Measurements from ENCODE around the gene DRD5.
"Not testable (repeated sequence)": the region's sequence is repeated elsewhere in the genome, so short reads cannot be mapped to it uniquely, and the experiment has no call there.

Gene DRD5

GRCh38 chr4:9792381-9792780, 10.9 kb downstream of the DRD5 start:
- TF ChIP-seq POLR2A (IDR thresholded peaks at IDR 0.05; ENCODE audit: low read length) = no peak
- no peak for TF ChIP-seq GATA1 (IDR thresholded peaks at IDR 0.05; ENCODE audit: low read depth, low read length)
- no peak for DNase-seq

GRCh38 chr4:9796641-9797040, 15.2 kb downstream of the DRD5 start:
- DNase-seq = not testable (repeated sequence)

GRCh38 chr4:9800848-9801247, 19.4 kb downstream of the DRD5 start:
- TF ChIP-seq POLR2A (IDR thresholded peaks at IDR 0.05; ENCODE audit: low read length) (no peak), GATA1 (IDR thresholded peaks at IDR 0.05; ENCODE audit: low read depth, low read length) (no peak)
- no peak for DNase-seq

- DNase-seq = no peak
- no peak for TF ChIP-seq GATA1 (IDR thresholded peaks at IDR 0.05; ENCODE audit: low read depth, low read length)
- no peak for TF ChIP-seq POLR2A (IDR thresholded peaks at IDR 0.05; ENCODE audit: low read length)
Measured at GRCh38 chr4:9804918-9805317, 23.5 kb downstream of the DRD5 start.

GRCh38 chr4:9808077-9808476, 26.6 kb downstream of the DRD5 start:
- TF ChIP-seq GATA1 (IDR thresholded peaks at IDR 0.05; ENCODE audit: low read depth, low read length) = no peak
- no peak for TF ChIP-seq POLR2A (IDR thresholded peaks at IDR 0.05; ENCODE audit: low read length)
- no peak for DNase-seq

- DNase-seq = no peak
- no peak for TF ChIP-seq POLR2A (IDR thresholded peaks at IDR 0.05; ENCODE audit: low read length)
- TF ChIP-seq GATA1 (IDR thresholded peaks at IDR 0.05; ENCODE audit: low read depth, low read length) = no peak
Measured at GRCh38 chr4:9811806-9812205, 30.4 kb downstream of the DRD5 start.

GRCh38 chr4:9812501-9813340, 31.3 kb downstream of the DRD5 start:
- DNase-seq = no peak
- no peak for TF ChIP-seq GATA1 (IDR thresholded peaks at IDR 0.05; ENCODE audit: low read depth, low read length)
- no peak for TF ChIP-seq POLR2A (IDR thresholded peaks at IDR 0.05; ENCODE audit: low read length)

GRCh38 chr4:9816285-9816684, 34.9 kb downstream of the DRD5 start:
- DNase-seq = no peak
- TF ChIP-seq GATA1 (IDR thresholded peaks at IDR 0.05; ENCODE audit: low read depth, low read length) (no peak), POLR2A (IDR thresholded peaks at IDR 0.05; ENCODE audit: low read length) (no peak)

GRCh38 chr4:9820343-9820742, 38.9 kb downstream of the DRD5 start:
- TF ChIP-seq POLR2A (IDR thresholded peaks at IDR 0.05; ENCODE audit: low read length) = no peak
- no peak for DNase-seq

GRCh38 chr4:9825049-9825448, 43.6 kb downstream of the DRD5 start:
- TF ChIP-seq GATA1 (IDR thresholded peaks at IDR 0.05; ENCODE audit: low read depth, low read length) (no peak), POLR2A (IDR thresholded peaks at IDR 0.05; ENCODE audit: low read length) (no peak)
- no peak for DNase-seq

GRCh38 chr4:9826551-9826950, 45.1 kb downstream of the DRD5 start:
- DNase-seq = no peak
- no peak for TF ChIP-seq POLR2A (IDR thresholded peaks at IDR 0.05; ENCODE audit: low read length)
- no peak for TF ChIP-seq GATA1 (IDR thresholded peaks at IDR 0.05; ENCODE audit: low read depth, low read length)

GRCh38 chr4:9832640-9833039, 51.2 kb downstream of the DRD5 start:
- no peak for DNase-seq
- TF ChIP-seq POLR2A (IDR thresholded peaks at IDR 0.05; ENCODE audit: low read length) (no peak), GATA1 (IDR thresholded peaks at IDR 0.05; ENCODE audit: low read depth, low read length) (no peak)

GRCh38 chr4:9833421-9833820, 52.0 kb downstream of the DRD5 start:
- TF ChIP-seq POLR2A (IDR thresholded peaks at IDR 0.05; ENCODE audit: low read length) (no peak), GATA1 (IDR thresholded peaks at IDR 0.05; ENCODE audit: low read depth, low read length) (no peak)
- no peak for DNase-seq

Measured in erythroblast (primary cell).